Measurements from ENCODE around the gene TMEM208. TPM values are rescaled to one million over a fixed set of nuclear protein-coding genes. Genes with fewer than 3 reads are reported as not detected.

TMEM208 gene
- total and polyA plus RNA-seq, 2 of the 13 experiments (the other 11 are each of a cell fraction or from before 2014, with no cell fraction given) = 58.8 to 72.9 TPM

GRCh38 chr16:67184995-67185650 lies 41.8 kb upstream of the TMEM208 start (continued):
- peak; percentile 88 for TF ChIP-seq ATF2 (CRISPR knock-in tag; IDR thresholded peaks at IDR 0.05)
- no peak for TF ChIP-seq ZBTB40 (IDR thresholded peaks at IDR 0.05)
- peak; percentile 82 for TF ChIP-seq ZBTB40 (CRISPR knock-in tag; IDR thresholded peaks at IDR 0.05)
- TF ChIP-seq TP53 (CRISPR knock-in tag; conservative IDR thresholded peaks at IDR 0.05) = no peak; the same call in 1 of the 2 replicates
- TF ChIP-seq ZBTB8A (CRISPR knock-in tag; IDR thresholded peaks at IDR 0.05; ENCODE audit: borderline replicate concordance, low read depth) = no peak
- TF ChIP-seq HIVEP1 (CRISPR knock-in tag; IDR thresholded peaks at IDR 0.05) = peak; percentile 89
- TF ChIP-seq ZNF724P (CRISPR knock-in tag; IDR thresholded peaks at IDR 0.05; ENCODE audit: borderline replicate concordance) = peak; percentile 95; the same call in 1 of the 2 replicates
- peak; percentile 86; the same call in 1 of the 2 replicates for TF ChIP-seq ZNF691 (CRISPR knock-in tag; IDR thresholded peaks at IDR 0.05; ENCODE audit: borderline replicate concordance, low read depth)
- no peak for TF ChIP-seq FOXP1 (IDR thresholded peaks at IDR 0.05)
- no peak for TF ChIP-seq FOXP1 (CRISPR knock-in tag; IDR thresholded peaks at IDR 0.05)
- TF ChIP-seq ZNF121 (CRISPR knock-in tag; IDR thresholded peaks at IDR 0.05) = no peak
- peak; percentile 88; the same call in 1 of the 2 replicates for TF ChIP-seq SMAD3 (CRISPR knock-in tag; IDR thresholded peaks at IDR 0.05)
- TF ChIP-seq ZFP41 (CRISPR knock-in tag; IDR thresholded peaks at IDR 0.05; ENCODE audit: borderline replicate concordance) = 0 out of 2 replicates have a peak, but pooled peaks have one; percentile 27
- TF ChIP-seq ZNF124 (CRISPR knock-in tag; IDR thresholded peaks at IDR 0.05) = peak; percentile 84
- no peak for TF ChIP-seq ZNF569 (CRISPR knock-in tag; IDR thresholded peaks at IDR 0.05; ENCODE audit: borderline replicate concordance)
- no peak for TF ChIP-seq ZBTB37 (CRISPR knock-in tag; IDR thresholded peaks at IDR 0.05)
- TF ChIP-seq TMF1 (CRISPR knock-in tag; IDR thresholded peaks at IDR 0.05; ENCODE audit: low read depth) = 0 out of 2 replicates have a peak, but pooled peaks have one; percentile 72
- peak; percentile 87 for TF ChIP-seq CCDC6 (CRISPR knock-in tag; IDR thresholded peaks at IDR 0.05)

Data from HepG2 (cell line).